A549 treated with AZD9567 at 1 μM for 4 hours (cell line): ENCODE results near the gene EPN2. TPM values are rescaled to one million over a fixed set of nuclear protein-coding genes. Genes with fewer than 3 reads are reported as not detected.

Experiments used
- total RNA-seq: library from RNA; stranded (reverse); fragments of 200-300 nt; extraction: Qiagen RNA extraction; gene quantifications from 5 replicates; pipeline ENCODE4 v1.2.3, GENCODE V29; 2022; ENCODE audit not compliant: insufficient read depth

EPN2 gene
- 44.8 to 59.3 TPM (median 55.8 TPM) in 5 replicates for total RNA-seq

DNA sequence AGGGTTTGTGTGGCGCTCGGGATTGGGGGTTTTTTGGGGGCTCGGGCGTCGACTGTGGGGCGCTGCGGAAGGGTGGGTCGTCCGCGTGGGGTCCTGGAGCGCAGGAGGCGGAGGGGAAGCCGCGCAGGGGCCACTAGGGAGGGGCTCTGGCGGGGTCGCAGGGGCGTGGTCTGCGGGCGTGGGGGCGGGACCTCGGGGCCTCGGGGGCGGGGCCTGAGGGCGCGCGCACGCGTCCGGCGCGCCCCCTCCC lies at the start of gene EPN2:
Gene EPN2 (plus strand): TSS at position 228 of the 250 bp plus-strand sequence. CDS start 45,754 bp downstream, outside the sequence.

DNA sequence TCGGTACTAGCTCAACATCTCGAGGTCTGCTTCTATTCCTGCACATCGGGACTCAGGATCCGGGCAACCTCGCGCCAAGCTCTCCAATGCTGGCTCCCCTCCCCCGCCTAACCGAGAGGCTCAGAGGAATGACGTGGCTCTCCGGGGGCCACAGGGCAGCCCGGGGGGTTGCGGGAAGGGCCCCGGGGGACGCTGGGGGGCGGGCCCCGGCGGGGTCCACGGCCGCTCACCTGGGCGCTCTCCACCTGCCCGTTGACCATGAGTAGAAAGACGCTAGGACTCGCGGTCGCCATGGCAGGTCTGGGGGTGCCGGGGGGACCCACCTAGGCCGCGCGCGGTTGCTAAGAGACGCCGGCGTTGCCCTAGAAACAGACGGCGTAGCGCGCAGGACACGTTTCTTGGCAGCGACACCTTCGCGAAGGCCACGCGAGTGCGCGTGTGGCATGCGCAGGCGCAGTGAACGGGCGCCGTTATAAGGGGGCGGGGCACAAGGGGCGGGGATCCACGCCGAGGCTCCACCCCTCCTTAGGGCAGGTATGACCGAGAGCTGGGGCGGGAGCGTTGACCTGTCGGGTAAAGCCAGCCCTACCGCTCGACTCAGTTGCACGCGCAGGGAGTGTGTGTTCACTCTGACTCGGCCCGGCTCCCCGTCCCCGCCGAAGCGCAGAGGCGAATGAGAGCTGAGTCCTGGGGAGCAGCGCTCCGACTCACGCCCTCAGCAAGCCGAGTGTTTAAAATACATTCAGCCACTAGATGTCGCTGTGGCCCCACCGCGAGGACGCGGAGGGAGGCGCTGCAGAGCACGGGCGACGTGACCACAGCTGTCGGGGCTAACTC lies 125.3 kb downstream of the EPN2 start, which contains the start of gene B9D1:
Gene B9D1 (minus strand): TSS at position 447 of the 837 bp plus-strand sequence. CDS start 154 bp downstream, at position 293.

DNA sequence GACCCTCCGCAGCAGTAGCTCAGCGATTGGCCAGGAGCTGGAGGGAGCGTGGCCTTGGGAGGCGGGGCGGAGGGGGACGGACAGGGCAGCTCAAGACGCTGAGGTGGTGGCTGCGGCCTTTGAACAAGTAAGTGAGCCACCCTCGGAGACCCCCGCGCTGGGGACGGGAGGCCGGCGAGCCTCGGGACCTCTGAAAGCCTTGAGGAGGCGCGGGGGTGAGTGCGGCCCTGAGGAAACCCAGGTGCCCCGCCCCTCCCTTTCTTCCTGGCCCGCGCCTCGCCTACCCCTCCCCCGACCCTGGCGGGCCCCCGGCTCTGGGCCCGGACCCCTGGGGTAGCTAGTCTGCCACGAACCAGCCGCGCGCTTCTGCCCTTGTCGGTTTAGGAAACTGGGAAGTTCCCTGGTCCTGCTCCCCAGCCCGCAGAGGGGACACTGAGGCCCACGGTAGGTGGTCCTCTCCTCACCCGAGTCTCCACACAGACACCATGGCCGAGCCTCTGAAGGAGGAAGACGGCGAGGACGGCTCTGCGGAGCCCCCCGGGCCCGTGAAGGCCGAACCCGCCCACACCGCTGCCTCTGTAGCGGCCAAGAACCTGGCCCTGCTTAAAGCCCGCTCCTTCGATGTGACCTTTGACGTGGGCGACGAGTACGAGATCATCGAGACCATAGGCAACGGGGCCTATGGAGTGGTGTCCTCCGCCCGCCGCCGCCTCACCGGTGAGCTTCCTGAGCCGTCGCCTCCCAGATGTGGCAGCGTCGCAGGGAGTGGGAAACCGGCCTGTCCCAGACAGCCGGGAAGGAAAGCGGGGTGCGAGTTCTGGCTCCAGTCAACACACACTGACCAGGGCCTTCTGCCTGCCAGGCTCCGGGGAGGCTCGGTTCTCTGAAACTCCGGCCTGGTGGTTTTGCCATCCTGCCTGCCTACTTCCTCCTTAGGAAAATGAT lies 141.5 kb downstream of the EPN2 start, which contains the start of gene MAPK7:
Gene MAPK7 (plus strand): TSS at position 83 of the 945 bp plus-strand sequence. CDS start 403 bp downstream, at position 486.

Other genes starting within 250 kb of the EPN2 start
- 26.2 to 36.6 TPM (median 32.6 TPM) in 5 replicates for gene FAM83G, start 232.6 kb upstream of the EPN2 start, total RNA-seq
- gene GRAP, start 190.4 kb upstream of the EPN2 start, total RNA-seq = 0.17 to 0.63 TPM (median 0.20 TPM) in 4 of 5 replicates, not detected in the other
- 0.14 TPM in 1 of 5 replicates, not detected in the others for gene GRAPL, start 109.8 kb upstream of the EPN2 start, total RNA-seq
- gene B9D1, start 125.4 kb downstream of the EPN2 start, total RNA-seq = 43.8 to 48.0 TPM (median 47.4 TPM) in 5 replicates
- gene MAPK7, start 141.1 kb downstream of the EPN2 start, total RNA-seq = 22.8 to 26.8 TPM (median 24.4 TPM) in 5 replicates
- 0.06 TPM in 1 of 5 replicates, not detected in the others for gene MFAP4, start 149.8 kb downstream of the EPN2 start, total RNA-seq
- 0.42 to 0.94 TPM (median 0.67 TPM) in 4 of 5 replicates, not detected in the other for gene RNF112, start 173.9 kb downstream of the EPN2 start, total RNA-seq